AG08395 (cell line): ENCODE results near the gene ZNF763.
"Not testable (repeated sequence)": the region's sequence is repeated elsewhere in the genome, so short reads cannot be mapped to it uniquely, and the experiment has no call there.

ENCODE experiments used
- DNase-seq: peaks from one replicate; pipeline ENCODE4 v3.0.0; 2012; ENCODE audit warnings: mixed read lengths, low spot score

Gene ZNF763

DNA sequence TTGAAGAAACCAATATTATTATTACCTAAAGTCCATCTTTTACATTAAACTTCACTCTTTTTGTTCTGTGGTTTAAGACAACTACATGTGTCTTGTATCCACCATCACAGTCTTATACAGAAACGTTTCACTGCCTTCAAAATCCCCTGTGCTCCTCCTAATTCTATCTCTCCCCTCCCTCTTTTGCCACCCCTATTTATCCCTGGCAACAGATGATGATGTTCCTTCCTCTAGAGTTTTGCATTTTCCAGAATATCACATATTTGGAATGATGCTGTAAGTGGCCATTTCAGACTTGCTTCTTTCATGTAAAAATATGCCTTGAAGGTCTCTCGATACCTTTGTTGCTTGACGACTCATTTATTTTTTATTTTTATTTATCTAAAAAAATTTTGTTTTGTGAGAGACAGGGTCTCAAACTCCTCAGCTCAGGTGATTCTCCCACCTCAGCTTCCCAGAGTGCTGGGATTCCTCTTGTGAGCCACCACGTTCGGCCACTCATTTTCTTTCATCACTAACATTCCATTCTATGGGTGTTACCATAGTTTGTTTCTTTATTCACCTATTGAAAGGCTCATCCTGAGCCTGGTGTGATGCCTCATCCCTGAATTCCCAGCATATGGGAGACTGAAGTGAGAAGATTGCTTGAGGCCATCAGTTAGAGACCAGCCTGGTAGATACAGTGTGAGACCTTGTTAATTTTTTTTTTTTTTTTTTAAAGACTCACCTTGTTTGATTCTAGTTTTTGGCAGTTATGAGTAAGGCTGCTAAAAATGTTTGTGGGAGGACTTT, 8.4 kb downstream of the ZNF763 start:
- no peak for DNase-seq

DNA sequence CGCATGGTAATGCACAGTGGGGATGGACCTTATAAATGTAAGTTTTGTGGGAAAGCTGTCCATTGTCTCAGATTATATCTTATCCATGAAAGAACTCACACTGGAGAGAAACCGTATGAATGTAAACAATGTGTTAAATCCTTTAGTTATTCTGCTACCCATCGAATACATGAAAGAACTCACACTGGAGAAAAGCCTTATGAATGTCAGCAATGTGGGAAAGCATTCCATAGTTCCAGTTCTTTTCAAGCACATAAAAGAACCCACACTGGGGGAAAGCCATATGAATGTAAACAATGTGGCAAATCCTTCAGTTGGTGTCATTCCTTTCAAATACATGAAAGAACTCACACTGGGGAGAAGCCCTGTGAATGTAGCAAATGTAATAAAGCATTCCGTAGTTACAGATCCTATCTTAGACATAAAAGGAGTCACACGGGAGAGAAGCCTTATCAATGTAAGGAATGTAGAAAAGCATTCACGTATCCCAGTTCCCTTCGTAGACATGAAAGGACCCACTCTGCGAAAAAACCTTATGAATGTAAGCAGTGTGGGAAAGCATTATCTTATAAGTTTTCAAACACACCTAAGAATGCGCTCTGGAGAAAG, 13.8 kb downstream of the ZNF763 start:
- no peak for DNase-seq

DNA sequence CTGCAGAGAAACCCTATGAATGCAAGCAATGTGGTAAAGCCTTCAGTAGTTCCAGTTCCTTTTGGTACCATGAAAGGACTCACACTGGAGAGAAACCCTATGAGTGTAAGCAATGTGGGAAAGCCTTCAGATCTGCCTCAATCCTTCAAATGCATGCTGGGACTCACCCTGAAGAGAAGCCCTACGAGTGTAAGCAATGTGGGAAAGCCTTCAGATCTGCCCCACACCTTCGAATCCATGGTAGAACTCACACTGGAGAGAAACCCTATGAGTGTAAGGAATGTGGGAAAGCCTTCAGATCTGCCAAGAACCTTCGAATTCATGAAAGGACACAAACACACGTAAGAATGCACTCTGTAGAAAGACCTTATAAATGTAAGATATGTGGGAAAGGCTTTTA, 14.7 kb downstream of the ZNF763 start:
- no peak for DNase-seq

DNA sequence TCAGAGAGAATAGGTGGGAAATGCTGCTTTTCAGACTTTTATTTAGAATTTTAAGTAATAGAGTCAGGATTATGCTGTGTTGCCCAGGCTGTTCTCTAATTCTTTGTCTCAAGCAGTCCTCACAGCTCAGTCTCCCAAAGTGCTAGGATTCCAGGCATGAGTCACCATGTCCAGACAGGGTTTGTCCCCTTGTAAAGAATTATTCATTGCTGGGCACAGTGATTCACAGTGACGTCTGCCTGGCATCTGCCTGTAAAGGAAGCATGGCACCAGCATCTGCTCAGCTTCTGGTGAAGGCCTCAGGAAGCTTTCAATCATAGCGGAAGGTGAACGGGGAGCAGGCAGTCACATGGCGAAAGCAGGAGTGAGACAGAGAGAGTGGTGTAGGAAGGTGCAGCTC, 17.7 kb downstream of the ZNF763 start:
- DNase-seq: no peak

DNA sequence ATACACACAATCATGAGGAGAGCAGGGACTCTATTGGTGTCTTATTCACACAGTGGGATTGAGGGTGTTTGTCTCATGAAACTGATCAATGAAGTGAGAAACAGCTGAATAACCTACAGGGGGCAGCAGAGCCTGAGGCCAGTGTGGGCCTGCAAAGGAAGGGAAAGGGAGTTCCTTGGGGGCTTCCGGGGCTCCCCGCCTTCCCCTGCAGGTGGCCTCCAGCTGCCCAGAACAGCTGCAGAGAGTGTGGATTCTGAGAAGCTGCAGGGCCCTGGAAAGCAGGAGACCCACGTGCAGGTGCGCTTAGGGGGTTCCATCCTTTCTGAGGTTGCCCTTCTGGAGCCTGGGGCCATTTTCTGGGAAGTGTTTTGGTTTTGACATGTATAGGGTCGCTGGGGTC, 20.1 kb downstream of the ZNF763 start:
- DNase-seq: no peak

- no peak for DNase-seq
These were observed 21.9 kb downstream of the ZNF763 start for GRCh38 chr19:11986754-11987153.

- peak; percentile 97 for DNase-seq
These were observed 22.8 kb downstream of the ZNF763 start for GRCh38 chr19:11987405-11988281.

DNA sequence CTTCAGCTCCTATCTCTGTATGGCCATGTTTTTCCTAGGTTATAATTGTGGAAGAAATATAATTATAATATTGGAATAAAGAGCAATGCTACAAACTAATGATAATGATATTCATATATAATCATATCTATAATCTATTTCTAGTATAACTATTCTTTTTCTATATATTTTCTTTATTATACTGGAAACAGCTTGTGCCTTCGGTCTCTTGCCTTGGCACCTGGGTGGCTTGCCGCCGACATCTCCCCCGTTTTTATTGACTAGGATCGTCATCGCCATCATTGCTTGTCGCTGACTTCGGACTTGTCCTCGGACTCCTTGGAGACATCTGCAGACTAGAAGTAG, 24.2 kb downstream of the ZNF763 start:
- DNase-seq: no peak

- not testable (repeated sequence) for DNase-seq
These were observed 27.1 kb downstream of the ZNF763 start for GRCh38 chr19:11991921-11992320.

DNA sequence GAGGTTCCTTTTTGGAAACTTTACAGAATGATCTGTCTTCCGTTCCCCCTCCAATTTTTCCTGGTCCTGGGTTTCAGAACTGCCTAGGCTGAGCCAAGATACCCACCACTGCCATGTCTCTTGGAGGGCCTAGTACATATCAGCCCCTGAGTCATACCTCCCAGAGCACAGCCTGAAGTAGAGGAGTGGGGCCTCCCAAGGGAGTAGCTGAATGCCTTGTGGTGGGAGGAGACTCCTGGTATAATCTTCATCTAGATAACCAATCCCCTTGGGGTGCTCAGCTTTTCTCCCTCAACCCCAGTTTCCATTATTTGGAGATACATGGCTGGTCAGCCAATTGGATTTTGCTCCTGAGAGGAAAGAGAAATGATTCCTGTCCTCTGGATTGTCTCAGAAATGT, 30.3 kb downstream of the ZNF763 start:
- peak; percentile 20 for DNase-seq

DNA sequence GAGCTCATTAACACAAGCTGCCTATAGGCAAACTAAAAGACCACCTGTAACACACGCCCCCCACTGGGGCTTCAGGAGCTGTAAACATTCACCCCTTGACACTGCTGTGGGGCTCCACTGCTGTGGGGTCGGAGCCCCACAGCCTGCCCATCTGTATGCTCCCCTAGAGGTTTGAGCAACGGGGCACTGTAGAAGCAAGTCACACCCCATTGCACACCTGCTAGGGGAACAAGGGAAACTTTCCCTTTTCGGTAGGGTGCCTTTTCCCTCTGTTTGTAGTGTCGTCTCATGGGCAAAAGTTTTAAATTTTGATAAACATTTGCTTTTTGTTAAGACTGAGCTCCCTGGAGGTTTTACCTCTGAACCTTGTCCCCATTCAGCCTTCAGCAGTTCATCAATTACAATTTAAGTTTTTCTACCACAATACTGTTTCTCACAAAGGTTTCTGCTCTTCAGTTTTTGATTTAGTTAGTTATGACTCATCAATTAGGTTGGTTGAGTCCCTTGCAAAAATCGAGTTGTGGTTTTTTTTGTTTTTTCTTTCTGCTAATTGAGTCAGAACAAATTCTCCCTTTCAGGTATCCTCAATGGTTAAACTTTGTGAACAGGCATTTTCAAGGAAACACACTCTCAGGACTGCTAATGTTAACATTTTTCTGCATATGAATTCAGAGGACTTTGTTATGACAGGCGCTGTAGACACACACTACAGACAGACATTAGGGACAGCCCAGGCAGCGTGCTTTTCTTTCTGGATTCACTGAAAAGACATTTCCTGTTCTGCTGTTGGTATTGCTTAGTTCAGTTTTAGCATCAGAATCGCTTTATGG, 35.5 kb downstream of the ZNF763 start:
- peak; percentile 32 for DNase-seq

- no peak for DNase-seq
These were observed 50.3 kb downstream of the ZNF763 start for GRCh38 chr19:12015015-12015752.

DNA sequence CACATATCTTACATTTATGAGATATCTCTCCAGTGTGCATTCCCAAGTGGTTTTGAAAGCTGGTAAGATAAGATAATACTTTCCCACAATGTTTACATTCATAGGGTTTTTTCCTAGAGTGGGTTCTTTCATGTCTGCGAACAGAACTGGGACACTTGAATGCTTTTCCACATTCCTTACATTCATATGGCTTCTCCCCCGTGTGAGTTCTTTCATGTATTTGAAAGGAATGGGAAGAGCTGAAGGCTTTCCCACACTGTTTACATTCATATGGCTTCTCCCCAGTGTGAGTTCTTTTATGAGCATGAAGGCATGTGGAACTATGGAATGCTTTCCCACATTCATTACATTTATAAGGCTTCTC, 50.9 kb downstream of the ZNF763 start:
- no peak for DNase-seq
